Measurements from ENCODE around the gene SS18L1. TPM values are rescaled to one million over a fixed set of nuclear protein-coding genes. Genes with fewer than 3 reads are reported as not detected.

SS18L1 gene
- total and polyA plus RNA-seq, 7 donors, result 4.9 to 11.7 (median 9.5) TPM

DNA sequence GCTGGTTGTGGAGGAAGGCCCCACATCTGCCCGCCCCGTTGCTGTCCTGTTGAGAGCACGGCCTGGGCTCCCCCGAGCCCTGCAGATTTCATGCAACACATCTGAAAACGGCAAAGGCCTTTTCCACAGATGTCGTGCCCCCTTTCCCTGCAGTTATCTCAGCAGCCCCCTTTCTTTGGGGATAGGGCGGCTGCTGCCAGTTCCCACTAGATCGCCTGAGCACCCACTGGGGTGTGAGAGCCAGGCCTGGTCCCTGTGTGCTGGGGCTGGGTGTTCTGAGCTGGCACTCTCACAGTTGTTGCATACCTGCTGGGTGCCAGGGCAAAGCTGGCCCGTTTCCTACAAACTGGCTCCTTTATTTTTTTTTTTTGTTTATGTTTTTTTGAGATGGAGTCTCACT lies 27.0 kb downstream of the SS18L1 start:
- no peak for DNase-seq
- H3K36me3 ChIP-seq, result peaks cover 0 to 80% (median 17%) of the 10 kb centered on the region in 4 donors
- 94 to 95% methylated on average over 9 of the region's 9 CpGs for WGBS, 2 donors
- no peak for TF ChIP-seq POLR2A (IDR thresholded peaks at IDR 0.05)
- TF ChIP-seq, protein P1, sequence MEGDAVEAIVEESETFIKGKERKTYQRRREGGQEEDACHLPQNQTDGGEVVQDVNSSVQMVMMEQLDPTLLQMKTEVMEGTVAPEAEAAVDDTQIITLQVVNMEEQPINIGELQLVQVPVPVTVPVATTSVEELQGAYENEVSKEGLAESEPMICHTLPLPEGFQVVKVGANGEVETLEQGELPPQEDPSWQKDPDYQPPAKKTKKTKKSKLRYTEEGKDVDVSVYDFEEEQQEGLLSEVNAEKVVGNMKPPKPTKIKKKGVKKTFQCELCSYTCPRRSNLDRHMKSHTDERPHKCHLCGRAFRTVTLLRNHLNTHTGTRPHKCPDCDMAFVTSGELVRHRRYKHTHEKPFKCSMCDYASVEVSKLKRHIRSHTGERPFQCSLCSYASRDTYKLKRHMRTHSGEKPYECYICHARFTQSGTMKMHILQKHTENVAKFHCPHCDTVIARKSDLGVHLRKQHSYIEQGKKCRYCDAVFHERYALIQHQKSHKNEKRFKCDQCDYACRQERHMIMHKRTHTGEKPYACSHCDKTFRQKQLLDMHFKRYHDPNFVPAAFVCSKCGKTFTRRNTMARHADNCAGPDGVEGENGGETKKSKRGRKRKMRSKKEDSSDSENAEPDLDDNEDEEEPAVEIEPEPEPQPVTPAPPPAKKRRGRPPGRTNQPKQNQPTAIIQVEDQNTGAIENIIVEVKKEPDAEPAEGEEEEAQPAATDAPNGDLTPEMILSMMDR (IDR thresholded peaks at IDR 0.05), result no peak
- no peak for TF ChIP-seq POLR2AphosphoS5 (IDR thresholded peaks at IDR 0.05)
- H3K4me1 ChIP-seq, result no peaks in the 10 kb centered on the region
- H3K27ac ChIP-seq, result no peak overlapping the region
- H3K27me3 ChIP-seq, result no peaks in the 10 kb centered on the region
- H3K4me3 ChIP-seq, result no peak overlapping the region
- intact Hi-C loops (cut with DNase I), result no loop called here
- H3K9me3 ChIP-seq, result no peaks in the 10 kb centered on the region

DNA sequence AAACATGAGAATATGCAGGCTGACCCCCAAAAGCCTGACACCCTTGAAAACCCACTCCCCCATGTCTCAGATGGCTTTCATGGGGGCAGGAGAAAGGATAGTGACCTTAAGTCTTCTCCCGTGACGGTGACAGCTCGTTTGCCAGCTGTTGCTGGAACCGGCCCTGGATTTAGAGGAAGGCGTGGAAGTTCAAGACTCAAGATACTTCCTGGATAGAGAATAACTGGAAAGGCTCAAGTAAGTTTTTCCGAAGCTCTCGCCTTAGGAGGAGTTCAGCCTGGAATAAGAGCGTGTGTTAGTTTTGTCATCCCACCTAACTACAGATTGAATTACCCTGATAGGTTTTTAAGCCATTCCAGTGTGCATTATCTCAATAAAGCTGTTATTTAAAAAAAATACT lies 27.7 kb downstream of the SS18L1 start:
- H3K27me3 ChIP-seq, result no peaks in the 10 kb centered on the region
- no peaks in the 10 kb centered on the region for H3K4me1 ChIP-seq
- no peak for TF ChIP-seq POLR2AphosphoS5 (IDR thresholded peaks at IDR 0.05)
- TF ChIP-seq EP300 (IDR thresholded peaks at IDR 0.05), result no peak
- no peak for TF ChIP-seq POLR2A (IDR thresholded peaks at IDR 0.05)
- TF ChIP-seq, protein P1 (IDR thresholded peaks at IDR 0.05), result no peak
- H3K36me3 ChIP-seq, result peaks cover 0 to 80% (median 10%) of the 10 kb centered on the region in 4 donors
- no peaks in the 10 kb centered on the region for H3K9me3 ChIP-seq
- no peak for DNase-seq
- no peak overlapping the region for H3K4me3 ChIP-seq
- intact Hi-C loops (cut with DNase I), result no loop called here
- no peak overlapping the region for H3K27ac ChIP-seq
- 79 to 91% methylated on average over 8 of the region's 8 CpGs for WGBS, 2 donors

DNA sequence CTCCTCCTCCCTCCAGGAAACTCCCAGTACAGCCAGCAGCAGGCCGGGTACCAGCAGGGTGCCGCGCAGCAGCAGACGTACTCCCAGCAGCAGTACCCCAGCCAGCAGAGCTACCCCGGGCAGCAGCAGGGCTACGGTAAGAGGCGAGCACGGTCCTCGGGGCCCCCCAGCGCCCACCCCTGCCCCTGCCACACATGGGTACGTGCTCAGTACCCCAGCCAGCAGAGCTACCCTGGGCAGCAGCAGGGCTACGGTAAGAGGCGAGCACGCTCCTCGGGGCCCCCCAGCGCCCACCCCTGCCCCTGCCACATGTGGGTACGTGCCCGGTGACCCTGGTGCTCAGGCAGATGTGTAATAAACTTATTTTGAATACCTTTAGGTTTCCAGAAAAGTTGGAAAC lies 29.1 kb downstream of the SS18L1 start:
- no peak for TF ChIP-seq EP300 (IDR thresholded peaks at IDR 0.05)
- no peak for TF ChIP-seq POLR2AphosphoS5 (IDR thresholded peaks at IDR 0.05)
- no peak for TF ChIP-seq POLR2A (IDR thresholded peaks at IDR 0.05)
- TF ChIP-seq, protein P1 (IDR thresholded peaks at IDR 0.05), result no peak
- Histone ChIP-seq H3K4me1 (no peaks in the 10 kb centered on the region), H3K4me3 (no peak overlapping the region), H3K9me3 (no peaks in the 10 kb centered on the region), H3K27me3 (no peaks in the 10 kb centered on the region), H3K36me3 (peaks cover 0 to 76% (median 7%) of the 10 kb centered on the region in 4 donors), H3K27ac (no peak overlapping the region)
- DNase-seq, result no peak
- 94 to 97% methylated on average over 18 of the region's 18 CpGs for WGBS, 2 donors
- intact Hi-C loops (cut with DNase I), result no loop called here

DNA sequence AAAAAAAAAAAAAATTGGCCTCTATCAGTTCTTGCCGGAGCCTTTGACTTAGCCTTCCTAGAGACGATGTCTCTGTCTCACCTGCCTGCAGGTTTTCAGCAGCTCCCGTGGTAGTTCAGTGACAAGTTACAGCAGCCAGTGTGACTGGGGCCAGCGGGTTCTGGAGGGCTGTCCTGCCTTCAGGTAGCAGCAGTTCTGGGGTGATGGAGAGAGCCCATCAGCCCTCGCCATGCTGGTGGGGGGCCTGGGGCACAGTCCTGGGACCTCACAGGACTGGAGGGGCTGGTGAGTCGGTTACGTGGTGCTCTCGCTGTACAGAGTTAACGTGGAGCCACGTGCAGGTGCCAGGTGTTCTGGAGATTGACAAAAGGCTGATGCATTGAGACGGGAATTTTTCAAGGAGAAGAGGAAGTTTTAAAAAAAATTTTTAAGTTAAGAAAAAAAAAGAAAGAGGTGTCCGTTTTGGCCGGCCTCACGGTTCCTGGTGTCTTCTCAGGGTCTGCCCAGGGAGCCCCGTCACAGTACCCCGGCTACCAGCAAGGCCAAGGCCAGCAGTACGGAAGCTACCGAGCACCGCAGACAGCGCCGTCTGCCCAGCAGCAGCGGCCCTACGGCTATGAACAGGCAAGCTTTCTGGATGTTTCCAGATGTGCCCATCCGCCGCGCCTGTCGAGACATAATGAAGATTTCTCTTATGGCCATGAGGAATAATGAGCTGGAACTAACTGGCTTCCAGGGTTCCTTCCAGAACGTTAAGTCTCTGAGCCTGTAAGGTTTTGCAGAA lies 30.6 kb downstream of the SS18L1 start:
- H3K27me3 ChIP-seq, result no peaks in the 10 kb centered on the region
- DNase-seq, result no peak
- 96 to 97% methylated on average over 28 of the region's 28 CpGs for WGBS, 2 donors
- no peak overlapping the region for H3K27ac ChIP-seq
- H3K36me3 ChIP-seq, result peaks cover 0 to 68% (median 7%) of the 10 kb centered on the region in 4 donors
- H3K4me1 ChIP-seq, result no peaks in the 10 kb centered on the region
- intact Hi-C loops (cut with DNase I), result no loop called here
- no peaks in the 10 kb centered on the region for H3K9me3 ChIP-seq
- TF ChIP-seq POLR2AphosphoS5 (IDR thresholded peaks at IDR 0.05), result no peak
- no peak for TF ChIP-seq EP300 (IDR thresholded peaks at IDR 0.05)
- TF ChIP-seq, protein P1 (IDR thresholded peaks at IDR 0.05), result no peak
- TF ChIP-seq POLR2A (IDR thresholded peaks at IDR 0.05), result no peak
- no peak overlapping the region for H3K4me3 ChIP-seq
